HG03097 (cell line): ENCODE data around the gene APMAP.

Experiments
- ATAC-seq: cut with Tn5 transposase; IDR thresholded peaks from one replicate; pipeline ENCODE4 v1.9.1; 2021; ENCODE audit not compliant: unreplicated experiment, low FRiP score

The APMAP gene

DNA sequence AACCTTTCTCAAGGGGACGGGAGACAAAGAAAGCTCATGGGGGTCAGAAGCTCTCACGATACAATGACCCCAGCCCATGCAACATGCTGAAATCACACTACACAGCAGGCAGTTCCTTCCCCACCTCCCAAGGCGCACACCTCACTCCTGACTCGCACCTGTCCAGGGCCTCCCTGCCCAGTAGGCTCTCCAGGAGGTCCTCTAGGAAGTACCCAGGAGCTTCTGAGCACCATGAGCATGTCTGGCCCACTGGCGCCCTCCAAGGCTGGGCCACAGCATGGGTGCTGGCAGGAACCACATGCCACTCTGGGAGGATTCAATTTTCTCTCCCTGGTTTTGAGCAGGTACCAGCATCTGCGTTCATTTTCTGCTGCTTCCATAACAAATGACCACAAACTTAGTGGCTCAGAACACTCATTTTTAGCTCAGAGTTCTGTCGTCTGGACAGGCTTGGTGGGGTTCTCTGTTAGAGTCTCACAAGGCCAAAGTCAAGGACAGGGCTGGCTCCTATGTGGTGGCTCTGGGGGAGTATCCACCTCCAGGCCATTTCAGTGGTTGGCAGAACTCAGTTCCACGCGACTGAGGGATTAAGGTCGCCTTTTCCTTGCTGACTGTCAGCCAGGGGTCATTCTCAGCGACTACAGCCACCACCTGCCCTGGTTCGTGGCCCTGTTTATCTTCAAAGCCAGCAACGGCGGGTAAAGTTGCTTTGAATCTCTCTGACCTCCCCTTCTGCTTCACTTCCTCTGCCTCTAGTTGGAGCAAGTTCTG, 32.7 kb upstream of the APMAP start:
- ATAC-seq: no peak

DNA sequence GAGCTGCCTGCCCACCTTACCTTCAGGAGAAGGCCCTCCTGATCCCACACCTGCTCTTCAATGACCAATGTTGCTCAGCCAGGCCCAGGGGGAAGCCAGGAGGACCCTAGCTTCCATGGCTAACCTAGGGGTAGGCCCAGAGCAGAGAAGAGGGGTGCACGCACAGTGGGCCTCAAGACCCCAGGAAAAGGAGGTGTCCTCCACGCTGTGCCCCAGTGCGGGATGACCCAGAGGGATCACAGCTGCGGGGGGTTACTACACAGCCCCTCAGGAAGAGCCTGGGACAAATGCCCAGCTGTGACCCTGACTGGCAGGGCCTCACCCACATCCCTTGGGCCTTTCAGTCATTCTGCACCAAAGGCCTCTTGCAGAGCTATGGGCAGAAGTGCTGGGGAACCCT, 31.6 kb upstream of the APMAP start:
- ATAC-seq: no peak

DNA sequence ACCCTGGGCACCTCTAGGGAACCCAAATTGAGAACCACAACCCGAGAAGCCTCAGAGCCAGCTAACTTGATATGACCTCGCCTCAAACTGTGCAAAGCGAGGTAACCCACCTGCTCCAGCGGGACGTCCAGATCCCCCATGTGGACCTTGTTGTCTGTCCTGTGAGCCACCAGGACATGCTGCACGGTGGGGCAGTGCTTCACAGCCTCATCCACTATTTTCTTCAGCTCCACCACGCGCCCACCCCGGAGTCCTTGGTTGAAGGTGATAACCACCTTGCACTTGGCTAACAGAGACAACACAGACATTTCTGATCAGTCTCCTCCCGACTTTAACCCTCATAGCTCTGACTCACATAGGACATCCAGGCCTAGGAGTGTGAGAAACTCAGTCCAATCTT, 30.8 kb upstream of the APMAP start:
- no peak for ATAC-seq

DNA sequence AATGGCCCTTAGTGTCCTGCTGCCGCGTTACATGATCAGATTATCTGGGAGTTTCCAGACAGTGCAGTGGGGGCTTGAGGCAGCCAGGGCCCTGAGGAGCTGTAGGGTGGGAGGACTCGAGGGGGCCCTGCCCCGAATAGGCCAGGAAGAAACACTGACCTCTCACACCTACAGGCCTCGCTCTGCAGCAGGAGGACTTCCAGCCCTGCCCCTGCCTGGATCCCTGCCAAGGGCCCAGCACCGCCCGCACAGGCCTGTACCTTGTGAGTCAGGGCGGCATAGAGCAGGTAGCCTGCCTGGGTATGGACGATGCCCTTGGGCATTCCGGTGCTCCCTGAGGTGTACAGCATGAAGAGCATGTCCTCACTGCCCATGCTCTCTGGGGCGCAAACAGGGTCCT, 30.1 kb upstream of the APMAP start:
- ATAC-seq: no peak

DNA sequence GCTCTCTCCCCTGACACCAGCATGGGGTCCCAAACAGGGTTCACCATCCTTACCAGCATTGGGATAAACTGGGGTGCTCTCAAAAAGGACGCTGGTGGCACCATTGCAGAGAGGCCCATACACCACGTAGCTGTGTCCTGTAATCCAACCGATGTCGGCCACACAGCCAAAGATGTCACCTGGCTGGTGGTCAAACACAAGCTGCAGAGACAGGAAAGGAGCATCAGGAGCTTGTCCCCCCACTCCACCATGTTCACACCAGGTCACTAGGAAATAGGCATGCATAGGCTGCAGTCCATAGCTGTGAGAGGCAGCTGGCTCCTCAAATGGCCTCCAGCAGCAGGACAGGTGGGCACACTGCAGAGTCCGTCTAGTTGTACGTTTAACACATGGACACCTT, 28.8 kb upstream of the APMAP start:
- ATAC-seq: no peak

DNA sequence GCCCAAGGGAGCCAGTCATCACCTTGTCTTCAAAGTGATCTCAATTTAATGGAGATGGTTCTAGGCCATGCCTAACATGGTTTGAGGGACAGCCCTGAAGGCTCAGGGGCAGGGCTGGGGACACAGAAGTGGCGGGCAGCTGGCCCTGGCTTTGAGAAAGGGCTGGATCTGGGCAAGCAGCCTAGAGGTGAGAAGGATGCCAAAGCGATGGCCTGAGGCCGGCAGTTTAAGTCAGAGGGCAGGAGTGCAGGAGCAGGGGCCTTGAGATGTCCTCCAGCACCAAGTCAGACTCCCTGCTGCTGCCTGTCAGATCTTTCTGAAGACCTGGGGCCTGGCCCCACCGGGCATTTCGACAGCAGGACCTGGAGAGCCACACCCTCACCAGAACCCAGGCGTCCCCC, 28.4 kb upstream of the APMAP start:
- ATAC-seq: no peak

DNA sequence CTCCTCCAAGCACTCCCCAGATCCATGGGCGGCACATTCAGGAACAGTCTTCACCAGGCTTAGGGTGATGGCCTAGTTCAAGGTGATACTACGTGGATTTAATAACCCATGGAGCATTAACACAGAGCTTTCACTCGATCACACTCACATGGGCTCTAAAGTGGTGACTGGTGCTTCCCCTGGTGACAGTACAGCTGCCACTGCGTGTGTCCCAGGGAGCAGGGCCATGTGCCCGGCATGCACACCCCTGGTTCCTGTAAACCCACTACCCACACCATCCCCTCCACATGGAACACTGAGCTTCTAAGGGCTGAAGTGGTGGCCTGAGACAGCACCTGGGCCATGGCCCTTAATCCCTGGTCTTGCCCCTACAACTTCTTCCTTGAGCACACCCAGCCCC, 27.8 kb upstream of the APMAP start:
- ATAC-seq: no peak

DNA sequence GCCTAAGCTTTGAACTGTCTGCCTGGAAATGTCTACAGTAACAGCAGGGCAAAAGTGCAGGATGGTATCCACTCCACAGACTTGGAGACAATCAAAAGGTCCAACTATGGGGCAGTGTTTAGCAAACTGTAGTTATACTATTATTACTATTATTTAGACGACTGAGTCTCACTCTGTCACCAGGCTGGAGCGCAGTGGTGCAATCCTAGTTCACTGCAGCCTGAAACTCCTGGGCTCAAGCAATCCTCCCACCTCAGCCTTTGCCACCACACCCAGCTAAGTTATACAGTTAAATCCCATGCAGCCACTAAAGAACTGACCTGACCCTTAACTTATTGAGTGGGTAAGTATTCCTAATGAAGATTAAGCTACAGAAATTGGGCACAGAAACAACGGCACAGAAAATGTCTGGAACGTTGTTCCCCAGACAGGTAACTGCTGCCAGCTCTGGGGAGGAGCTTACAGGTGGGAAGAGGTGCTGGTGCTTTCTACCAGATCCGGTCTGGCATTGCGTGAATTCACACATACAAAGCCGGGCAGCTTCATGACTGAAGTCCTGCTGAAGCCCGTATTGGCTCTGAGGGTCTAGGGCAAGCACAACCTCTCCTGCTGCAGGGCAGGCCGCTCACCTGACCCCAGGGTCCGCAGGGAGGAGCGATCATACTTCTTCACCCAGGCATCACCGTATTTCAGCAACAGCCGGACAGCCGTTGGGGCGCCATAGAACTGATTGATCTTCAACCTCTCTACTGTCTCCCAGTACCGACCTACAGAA, 27.0 kb upstream of the APMAP start:
- no peak for ATAC-seq

DNA sequence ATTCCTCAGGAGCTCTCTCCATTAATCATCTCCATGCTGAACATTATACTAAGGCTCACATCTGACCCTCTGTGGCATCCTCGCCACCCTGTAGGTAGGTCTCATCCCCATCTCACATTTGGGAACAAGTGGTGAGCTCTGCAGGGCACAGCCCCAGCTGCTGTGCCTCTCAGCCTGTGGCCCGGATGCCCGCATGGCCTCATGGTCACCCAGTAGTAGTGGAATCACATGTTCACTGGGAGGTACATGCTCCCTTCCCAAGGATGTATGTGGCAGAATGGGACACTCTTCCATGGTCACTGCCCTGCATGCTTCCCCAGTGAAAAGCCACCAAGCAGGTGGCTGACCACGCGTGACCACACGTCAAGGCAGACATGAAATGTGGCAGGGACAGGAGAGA, 26.3 kb upstream of the APMAP start:
- no peak for ATAC-seq

DNA sequence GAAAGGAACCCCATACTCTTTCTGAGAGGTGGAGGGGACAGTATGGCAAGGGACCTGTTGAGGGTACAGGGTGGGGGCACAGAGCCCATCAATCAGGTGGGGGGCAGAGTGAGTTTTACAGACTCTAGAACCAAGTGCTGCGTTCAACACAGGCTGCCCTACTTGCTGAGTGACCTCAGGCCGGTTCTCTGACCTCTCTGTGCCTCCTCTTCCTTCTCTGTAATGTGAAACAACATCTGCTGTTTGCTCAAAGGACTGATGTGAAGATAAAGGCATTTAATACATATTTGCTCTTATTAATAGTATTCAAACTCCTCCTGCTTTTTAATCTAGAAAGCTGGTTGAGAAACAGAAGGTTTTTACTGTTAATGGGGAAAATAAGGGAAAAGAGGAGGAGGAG, 25.9 kb upstream of the APMAP start:
- ATAC-seq: no peak

DNA sequence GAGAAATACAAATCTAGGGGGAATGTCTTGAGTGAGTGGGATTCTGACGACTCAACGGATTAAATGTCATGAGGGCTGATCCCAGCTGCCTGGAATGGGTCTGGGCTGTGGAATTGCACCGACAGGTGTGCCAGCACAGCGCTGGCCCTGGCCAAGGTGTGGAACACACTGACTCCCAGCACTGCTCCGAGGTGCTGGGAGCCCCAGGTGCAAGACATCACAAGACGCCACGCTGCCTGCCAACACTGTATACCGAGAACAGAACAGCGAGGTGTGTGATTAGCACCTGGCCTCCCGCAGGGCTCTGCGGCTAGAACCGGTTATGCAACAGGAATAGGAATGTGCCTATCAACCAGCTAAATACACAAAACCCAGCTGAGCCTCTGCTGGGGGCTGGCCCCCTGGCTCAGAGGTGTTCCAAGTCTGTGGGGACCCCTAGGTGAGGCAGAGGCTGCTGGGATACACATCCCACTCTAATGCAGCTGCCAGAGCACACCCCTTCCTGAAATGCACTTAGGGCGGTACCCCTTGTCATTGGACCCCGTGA, 24.8 kb upstream of the APMAP start:
- no peak for ATAC-seq

DNA sequence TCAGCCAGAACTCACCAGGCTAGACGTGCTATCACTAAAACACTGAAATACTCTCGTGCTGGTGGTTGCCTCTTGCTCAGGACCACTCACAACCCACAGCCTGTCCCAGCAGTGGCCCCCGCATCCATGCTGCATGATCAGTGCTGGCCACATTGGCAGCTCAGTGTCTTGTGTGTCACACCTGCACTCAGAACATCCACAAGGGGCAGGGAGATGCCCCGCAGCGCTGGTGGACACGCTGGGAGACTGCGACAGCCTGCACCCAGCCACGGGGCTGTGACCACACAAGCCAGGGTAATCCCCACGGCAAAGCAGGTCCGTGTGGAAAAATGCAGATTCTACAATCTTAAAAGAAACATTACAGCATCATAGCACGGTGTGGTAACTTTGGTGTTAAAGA, 23.9 kb upstream of the APMAP start:
- no peak for ATAC-seq

DNA sequence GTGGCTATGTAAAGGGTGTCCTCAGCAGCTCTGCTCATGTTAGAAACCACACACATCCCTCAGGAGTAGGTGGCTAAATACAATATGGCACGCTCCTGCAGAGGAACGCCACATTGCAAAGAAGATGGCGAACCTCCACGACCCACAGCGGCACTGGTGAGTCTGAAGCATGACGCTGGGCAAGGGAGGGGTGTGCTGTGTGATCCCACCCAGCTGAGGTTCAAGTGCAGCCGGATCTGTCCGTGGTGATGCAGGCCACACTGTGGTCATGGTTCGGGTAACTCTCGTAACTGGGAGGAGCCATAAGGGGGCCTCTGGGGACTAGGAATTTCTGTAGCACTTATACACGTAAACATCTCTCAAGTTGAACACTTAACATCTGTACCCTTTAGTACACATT, 23.4 kb upstream of the APMAP start:
- ATAC-seq: no peak

DNA sequence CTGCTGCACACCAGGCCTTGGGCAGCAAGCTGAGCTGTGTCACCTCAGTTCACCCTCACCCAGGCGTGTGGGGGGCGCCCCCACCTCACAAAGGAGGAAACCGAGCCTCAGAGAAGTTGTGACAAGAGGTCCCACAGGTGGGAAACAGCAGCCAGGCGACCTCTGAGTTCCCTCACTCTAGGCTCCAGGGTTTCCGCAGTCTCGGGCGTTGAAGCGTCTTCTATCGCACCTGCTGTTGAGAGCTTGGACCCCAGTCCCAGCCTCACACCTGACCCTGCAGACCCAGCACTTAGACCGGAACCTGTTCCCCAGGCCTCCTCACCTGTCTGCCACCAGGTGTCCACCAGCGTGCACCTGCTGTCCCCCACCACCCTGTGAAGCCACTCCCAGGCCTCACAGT, 22.3 kb upstream of the APMAP start:
- no peak for ATAC-seq

DNA sequence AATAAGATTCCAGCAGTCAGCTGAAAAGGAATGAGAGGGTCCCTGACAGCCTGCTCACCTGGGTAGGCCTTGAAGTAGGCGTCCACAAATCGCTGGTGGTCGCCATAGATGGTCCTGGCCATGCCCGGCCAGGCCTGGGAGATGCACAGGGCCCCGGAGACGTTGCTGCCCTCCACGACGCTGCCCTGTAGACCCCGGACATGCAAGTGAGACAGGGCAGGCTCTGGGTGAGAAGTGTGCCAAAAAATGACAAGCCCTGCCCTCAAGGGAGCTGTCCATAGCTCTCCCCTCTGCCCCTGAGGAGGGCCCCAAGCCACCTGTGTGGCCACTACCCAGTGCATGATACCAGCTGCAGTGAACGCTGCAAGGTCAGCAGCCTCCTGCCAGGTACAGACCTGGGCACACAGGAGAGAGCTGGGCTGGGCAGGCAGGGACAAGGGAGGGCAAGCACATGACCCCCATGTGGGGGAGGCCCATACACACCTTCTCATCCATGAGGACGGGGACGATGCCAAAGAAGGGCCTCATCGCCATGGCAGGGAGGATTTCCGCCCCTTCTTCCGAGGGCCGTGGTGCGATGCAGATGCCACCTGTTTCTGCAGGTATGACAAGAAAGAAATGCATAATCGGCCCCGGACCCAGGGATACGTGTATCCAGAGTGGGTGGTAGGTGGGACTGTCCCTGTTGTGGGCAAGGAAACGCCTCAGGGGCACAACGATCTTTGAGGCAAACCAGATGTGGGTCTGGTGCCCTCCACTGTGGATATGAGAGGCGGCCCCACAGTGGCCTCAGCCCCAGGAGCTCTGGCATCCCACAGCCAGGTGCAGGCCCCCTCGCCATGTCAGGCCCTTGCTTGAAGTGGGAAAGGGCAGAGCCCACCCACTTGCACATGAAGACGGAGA, 21.2 kb upstream of the APMAP start:
- no peak for ATAC-seq

DNA sequence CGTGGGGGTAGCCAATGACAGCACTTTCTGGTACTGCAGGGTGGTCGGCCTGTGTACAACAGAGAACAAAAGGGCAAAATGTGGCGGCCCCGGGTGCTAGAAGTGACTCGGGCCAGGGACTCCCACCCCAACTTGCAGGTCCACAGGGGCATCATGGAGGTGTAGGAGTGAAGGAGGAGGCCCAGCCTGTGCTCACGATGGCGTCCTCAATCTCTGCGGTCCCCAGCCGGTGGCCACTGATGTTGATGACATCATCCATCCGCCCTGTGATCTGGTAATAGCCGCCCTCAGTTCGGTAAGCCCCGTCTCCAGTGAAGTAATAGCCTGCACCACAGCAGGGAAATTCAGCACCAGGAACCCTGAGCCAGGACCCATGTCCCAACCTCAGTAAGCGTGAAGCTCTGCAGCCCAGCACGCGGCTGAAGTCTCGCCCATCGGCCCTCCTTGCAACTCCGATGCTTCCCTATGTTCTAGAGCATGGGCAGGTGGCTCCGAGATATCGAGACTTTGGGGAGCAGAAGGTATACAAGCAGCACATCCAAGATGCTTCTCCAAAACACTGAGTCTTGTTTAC, 20.2 kb upstream of the APMAP start:
- ATAC-seq: no peak

DNA sequence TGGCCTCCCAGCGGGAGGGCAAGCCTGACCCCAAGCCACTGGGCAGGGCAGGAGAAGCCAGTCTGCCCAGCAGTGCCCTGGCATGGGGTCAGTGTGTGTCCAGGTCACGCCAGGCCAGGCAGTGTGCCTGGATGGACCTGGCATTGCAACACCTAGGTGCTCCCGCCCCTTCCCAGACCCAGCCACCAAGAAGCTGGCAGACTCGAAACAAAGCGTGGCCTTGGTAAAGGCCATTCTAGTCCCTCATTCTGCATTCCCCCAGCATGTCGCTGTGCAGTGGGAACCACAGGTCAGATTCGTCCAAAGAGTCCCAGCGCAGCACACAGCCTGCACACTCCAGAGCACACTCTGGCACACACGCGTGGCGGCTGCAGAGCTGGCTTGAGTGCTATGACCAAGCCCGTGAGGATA, 19.3 kb upstream of the APMAP start:
- no peak for ATAC-seq

DNA sequence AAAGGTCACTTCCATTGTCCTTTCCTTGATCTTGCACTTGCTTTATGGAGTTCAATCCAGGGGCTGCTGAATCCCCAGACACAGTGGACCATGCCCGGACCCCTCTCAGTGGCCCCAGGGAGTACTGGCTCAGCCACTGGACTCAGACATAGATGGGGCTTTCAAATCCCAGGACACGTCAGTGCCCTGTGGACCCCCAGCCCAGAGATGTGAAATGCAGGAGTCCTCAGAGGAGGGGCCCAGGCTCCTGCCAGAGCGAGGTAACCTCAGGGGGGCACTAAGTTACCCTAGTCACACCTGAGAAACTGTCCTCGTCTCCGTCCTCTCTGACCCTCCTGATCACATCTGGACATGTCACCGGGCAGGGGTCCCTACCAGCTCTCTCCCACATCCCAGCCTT, 18.7 kb upstream of the APMAP start:
- ATAC-seq: no peak

DNA sequence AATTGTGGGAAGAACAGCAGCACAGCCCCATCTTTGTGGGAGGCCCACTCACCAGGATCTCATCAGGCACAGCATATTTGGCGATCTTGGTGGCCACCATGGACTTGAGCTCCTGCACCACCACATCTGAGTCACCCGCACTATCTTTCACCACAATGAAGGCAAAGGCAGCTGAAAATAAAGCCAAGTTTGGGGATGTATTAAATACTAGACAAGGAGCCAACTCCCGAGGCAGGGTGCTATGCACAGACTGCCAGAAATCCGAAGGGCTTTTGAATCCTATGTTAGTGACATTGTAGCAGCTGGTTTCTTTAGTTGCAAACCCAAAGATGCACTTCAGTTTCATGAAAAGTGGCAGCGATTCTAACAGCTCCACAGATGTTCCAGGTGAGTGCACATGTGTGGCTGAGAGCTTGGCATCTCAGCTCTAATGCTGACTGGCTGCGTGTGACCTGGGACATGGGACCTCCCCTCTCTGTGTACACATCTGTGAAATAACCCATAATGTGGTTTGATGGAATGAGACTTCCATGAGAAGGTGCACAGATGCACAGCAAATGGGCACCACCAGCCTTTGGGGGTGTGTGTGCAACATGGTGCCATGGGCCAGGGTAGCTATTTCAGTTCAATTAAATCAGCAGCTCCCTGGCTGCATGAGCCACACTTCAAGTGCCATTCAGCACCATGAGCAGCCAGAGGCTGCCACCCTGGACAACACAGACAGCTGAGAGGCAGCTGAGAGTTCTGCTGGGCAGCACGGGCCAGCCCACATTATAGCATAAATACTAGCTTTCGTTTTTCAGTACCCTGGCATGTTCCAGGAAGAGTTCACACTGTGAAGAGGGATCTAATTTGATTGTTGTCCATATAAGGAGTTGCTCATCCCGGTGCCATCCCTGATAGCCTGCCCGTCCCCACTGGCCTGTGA, 16.9 kb upstream of the APMAP start:
- no peak for ATAC-seq
